GM19438 (cell line): ENCODE data around the gene OPRD1.

Source experiments
- ATAC-seq: cut with Tn5 transposase; IDR thresholded peaks from one replicate; pipeline ENCODE4 v1.9.1; 2021; ENCODE audit warnings: low read depth; ENCODE audit not compliant: unreplicated experiment

The OPRD1 gene

GRCh38 chr1:28878796-28879195 lies 66.8 kb downstream of the OPRD1 start:
- no peak for ATAC-seq

- ATAC-seq = peak; percentile 45
These were observed 70.1 kb downstream of the OPRD1 start for GRCh38 chr1:28882009-28882628.

- ATAC-seq = no peak
These were observed 71.3 kb downstream of the OPRD1 start for GRCh38 chr1:28883242-28883616.

- ATAC-seq = no peak
These were observed 73.5 kb downstream of the OPRD1 start for GRCh38 chr1:28885472-28885877.

GRCh38 chr1:28885977-28886730 lies 74.2 kb downstream of the OPRD1 start:
- ATAC-seq = no peak

GRCh38 chr1:28886731-28887418 lies 74.9 kb downstream of the OPRD1 start:
- no peak for ATAC-seq

- no peak for ATAC-seq
These were observed 75.5 kb downstream of the OPRD1 start for GRCh38 chr1:28887419-28887834.

GRCh38 chr1:28887835-28888682 lies 76.1 kb downstream of the OPRD1 start:
- no peak for ATAC-seq

GRCh38 chr1:28888915-28889314 lies 76.9 kb downstream of the OPRD1 start:
- no peak for ATAC-seq

- no peak for ATAC-seq
These were observed 77.4 kb downstream of the OPRD1 start for GRCh38 chr1:28889357-28889756.

- ATAC-seq = no peak
These were observed 78.5 kb downstream of the OPRD1 start for GRCh38 chr1:28890435-28890834.

GRCh38 chr1:28890836-28891235 lies 78.9 kb downstream of the OPRD1 start:
- ATAC-seq = no peak

- ATAC-seq = no peak
These were observed 79.3 kb downstream of the OPRD1 start for GRCh38 chr1:28891256-28891655.

GRCh38 chr1:28893403-28894102 lies 81.6 kb downstream of the OPRD1 start:
- ATAC-seq = no peak

- ATAC-seq = no peak
These were observed 82.8 kb downstream of the OPRD1 start for GRCh38 chr1:28894785-28895184.

GRCh38 chr1:28895896-28896608 lies 84.1 kb downstream of the OPRD1 start:
- ATAC-seq = no peak

GRCh38 chr1:28896609-28896986 lies 84.6 kb downstream of the OPRD1 start:
- ATAC-seq = no peak

- ATAC-seq = no peak
These were observed 85.8 kb downstream of the OPRD1 start for GRCh38 chr1:28897789-28898188.

GRCh38 chr1:28898405-28898881 lies 86.5 kb downstream of the OPRD1 start:
- ATAC-seq = no peak
